HG03064 (cell line): ENCODE measurements around the gene RNF224.

Source experiments
- ATAC-seq: cut with Tn5 transposase; IDR thresholded peaks from one replicate; pipeline ENCODE4 v1.9.1; 2021; ENCODE audit warnings: low read depth; ENCODE audit not compliant: unreplicated experiment

RNF224 gene

DNA sequence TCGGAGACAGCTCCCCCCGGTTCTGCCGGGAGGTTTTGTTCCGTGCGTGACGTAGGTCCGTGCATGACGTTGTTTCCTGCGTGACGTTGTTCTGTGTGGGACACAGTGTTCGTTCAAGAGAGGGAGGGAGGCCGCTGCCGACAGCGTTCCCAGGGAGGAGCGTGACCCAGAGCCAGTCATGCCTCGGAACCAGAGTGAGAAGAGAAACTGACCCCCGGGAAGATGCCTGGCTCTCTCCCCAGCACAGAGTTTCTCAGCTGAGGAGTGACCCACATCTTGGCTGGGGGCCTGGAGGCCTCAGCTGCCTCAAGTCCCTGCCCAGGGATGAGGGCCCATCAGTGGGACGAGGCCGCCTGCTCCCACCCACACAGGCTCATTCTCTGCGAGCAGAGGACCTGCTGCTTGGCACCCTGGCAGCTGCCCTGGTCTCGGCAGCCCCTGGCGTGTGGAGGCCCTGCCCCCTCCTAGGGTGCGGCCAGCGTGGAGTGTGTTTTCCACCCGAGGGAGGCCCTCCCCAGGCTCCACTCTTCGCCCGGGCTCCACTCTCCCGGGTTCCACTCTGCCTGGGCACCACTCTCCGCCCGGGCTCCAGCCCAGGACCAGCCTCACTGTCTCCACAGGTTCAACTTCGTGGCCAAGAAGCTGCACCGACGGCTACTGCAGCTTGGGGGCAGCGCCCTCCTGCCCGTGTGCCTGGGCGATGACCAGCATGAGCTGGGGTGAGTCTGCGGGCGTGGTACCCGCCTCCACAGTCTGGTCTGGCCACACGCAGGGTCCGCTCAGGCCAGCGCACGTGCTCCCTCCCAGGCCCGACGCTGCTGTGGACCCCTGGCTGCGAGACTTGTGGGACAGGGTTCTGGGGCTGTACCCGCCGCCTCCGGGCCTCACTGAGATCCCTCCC, 13.9 kb upstream of the RNF224 start:
- no peak for ATAC-seq

DNA sequence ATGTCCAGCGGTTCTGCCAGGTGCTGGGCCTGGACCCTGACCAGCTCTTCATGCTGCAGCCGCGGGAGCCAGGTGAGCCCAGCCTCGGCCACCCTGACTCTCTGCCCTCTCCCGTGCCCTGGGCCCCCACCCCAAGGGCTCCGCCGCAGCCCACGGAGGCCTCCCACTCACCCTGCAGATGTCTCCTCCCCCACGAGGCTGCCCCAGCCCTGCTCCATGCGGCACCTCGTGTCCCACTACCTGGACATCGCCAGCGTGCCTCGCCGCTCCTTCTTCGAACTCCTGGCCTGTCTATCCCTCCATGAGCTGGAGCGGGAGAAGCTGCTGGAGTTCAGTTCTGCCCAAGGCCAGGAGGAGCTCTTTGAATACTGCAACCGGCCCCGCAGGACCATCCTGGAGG, 12.7 kb upstream of the RNF224 start:
- ATAC-seq = no peak

DNA sequence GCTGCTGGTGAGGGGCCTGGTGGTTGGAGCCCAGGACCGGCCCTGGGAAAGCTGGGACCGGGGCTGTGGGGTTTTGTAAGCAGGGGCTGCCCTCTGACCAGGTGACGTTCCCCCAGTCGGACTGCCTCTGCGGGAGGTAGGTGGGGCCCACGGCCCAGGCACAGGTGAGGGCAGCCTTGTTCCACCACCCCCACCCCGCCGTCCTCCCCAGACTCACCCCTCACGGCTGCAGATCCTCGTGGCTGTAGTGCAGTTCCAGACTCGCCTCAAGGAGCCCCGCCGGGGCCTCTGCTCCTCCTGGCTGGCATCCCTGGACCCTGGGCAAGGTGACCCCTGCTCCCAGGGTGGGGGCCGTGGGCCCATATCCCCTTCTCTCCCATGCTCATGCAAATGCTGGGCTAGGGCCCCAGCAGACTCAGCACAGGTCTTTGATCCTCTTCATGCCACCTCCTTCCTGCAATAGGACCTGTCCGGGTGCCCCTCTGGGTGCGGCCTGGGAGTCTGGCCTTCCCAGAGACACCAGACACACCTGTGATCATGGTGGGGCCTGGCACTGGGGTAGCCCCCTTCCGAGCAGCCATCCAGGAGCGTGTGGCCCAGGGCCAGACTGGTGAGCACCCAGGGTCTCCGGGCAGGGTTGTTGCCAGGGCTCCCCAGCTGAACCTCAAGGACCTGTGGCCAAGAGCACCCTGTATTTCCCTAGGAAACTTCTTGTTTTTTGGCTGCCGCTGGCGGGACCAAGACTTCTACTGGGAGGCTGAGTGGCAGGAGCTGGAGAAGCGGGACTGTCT, 11.9 kb upstream of the RNF224 start:
- no peak for ATAC-seq

DNA sequence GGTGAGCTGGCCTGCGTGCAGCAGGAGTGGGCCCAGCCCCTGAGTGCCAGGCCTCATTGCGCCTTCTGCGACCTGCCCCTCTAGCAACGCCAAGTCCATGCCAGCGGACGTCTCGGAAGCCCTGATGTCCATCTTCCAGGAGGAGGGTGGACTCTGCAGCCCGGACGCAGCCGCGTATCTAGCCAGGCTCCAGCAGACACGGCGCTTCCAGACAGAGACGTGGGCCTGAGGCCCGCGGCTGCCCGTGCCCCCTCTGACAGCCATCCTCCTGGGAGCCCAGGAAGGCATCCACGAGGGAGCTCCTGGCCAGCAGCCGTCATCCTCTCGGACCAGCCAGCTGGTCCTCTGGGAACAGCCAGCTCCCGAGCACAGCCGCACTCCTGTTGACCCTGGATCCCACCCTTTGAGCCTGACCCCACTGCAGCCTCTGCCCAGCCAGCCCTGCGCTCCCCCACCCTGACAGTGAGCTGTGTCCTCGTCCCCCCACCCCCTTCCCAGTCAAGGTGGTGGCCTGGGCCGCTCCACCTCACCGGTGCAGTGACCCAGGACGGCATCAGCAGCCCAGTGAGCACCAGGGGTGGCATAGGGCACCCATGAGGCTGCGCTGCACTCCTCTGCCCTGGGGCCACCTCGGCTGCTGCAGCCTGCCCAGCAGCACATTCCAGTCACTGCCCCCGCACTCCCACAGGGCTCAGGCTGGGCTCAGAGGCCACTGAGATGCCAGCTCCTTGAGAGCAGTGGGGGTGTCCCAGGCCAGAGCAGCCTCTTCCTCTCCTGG, 10.9 kb upstream of the RNF224 start:
- ATAC-seq = no peak

DNA sequence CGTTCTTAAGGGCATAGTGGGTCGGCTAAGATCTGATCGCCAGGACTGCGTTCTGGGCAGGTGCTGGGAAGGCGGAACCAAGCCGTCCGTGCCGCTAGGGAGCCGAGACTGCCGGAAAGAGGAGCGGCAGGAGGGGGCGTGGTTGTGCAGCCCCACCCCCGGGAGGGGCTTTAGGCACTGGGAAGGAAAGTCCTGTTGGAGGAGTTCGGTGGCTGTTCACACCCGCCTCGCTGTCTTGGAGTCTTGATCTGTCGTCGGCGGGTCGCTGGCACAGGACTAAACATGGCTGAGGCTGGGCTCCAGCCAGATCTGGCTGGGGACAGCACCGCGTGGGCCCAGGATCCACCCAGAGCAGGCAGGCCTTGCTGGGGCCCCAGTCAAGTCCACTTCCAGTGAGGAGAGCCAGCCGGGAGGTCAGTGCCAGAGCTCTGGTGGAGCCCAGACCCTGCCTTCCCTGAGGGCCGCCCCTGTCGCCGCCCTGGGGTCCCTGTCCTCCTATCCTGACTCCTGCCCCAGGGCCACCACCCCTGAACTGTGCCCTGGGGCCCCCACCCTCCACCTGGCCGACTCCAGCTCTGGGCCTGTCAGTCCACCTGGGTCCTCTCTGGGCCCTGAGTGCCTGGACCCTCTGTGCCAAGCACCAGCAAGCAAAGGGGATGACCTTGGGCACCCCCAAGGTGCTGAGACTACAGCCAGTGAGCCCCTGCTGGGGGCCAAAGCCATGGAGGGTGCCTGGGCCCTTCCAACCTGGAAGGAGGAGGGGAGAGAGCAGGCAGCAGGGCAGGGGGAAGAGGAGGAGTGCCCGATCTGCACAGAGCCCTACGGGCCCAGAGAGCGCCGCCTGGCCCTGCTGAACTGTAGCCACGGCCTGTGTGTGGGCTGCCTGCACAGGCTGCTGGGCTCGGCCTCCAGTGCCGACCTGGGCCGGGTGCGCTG, 9.8 kb upstream of the RNF224 start:
- ATAC-seq = no peak

DNA sequence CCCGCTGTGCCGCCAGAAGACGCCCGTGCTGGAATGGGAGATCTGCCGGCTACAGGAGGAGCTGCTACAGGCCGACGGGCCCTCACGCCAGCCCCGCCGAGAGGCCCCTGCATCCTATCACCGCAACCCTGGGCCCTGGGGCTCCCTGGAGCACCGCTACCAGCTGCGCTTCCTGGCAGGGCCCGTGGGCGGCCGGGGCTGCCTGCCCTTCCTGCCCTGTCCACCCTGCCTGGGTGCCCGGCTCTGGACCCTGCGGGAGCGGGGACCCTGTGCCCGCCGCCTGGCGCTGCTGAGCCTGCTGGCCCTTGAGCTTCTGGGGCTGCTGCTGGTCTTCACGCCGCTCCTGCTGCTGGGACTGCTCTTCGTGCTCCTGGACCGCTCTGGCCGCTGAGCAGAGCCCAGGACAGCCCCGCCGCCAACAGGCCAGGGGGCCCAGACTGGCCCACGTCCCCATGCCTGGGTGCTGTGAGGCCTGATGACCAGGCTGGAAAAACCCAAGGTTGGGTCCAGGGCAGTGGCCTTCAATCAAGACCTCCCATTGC, 9.0 kb upstream of the RNF224 start:
- no peak for ATAC-seq

DNA sequence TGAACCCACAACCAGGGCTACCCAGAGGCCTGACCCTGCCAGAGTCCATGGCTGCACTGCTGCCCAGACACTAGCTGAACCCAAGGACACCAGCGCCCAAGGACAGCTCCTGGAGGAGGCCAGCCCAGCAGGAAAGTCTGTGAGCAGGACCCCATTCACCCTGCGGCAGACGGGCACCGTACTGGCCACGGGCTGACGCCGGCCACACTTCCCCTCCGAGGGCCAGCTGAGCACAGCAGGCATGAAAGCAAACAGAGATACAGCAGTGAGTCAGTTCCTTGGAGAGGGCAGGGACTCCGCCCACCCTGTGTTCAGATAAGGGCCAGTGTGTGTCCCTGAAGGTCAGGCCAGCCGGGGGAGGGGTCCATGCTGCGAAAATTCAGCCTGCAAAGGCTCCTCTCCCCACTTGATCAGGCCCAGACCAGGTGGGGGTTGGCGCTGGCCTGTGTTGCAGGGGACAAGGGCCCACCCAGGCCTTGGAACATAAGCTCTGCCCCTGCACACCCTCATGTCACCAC, 8.5 kb upstream of the RNF224 start:
- ATAC-seq = no peak

DNA sequence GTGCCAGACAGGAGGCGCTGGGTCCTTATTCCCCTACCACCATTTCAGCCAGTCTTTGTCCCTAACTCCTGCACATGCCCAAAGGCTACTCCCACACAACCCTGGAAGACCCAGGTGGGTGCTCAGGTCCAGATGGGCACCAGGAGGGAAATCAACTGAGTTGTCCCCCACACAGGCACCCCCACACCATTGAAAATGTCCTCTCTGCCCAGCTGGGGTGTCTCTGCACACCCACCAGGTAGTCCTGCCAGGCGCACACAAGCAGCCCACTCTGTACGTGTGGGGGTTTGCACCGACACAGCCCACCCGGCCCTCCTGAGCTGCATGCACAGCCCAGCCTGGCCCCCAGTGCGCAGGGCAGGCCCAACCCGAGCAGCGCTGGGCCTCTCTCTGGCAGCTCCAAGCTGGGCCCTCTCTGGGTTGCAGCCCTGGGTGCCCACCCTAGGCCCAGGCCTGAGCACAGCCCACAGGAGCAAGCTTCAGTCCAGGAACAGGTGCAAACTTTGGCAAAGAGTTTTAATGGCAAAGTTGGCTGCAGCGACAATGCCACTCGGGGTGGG, 7.5 kb upstream of the RNF224 start:
- no peak for ATAC-seq

DNA sequence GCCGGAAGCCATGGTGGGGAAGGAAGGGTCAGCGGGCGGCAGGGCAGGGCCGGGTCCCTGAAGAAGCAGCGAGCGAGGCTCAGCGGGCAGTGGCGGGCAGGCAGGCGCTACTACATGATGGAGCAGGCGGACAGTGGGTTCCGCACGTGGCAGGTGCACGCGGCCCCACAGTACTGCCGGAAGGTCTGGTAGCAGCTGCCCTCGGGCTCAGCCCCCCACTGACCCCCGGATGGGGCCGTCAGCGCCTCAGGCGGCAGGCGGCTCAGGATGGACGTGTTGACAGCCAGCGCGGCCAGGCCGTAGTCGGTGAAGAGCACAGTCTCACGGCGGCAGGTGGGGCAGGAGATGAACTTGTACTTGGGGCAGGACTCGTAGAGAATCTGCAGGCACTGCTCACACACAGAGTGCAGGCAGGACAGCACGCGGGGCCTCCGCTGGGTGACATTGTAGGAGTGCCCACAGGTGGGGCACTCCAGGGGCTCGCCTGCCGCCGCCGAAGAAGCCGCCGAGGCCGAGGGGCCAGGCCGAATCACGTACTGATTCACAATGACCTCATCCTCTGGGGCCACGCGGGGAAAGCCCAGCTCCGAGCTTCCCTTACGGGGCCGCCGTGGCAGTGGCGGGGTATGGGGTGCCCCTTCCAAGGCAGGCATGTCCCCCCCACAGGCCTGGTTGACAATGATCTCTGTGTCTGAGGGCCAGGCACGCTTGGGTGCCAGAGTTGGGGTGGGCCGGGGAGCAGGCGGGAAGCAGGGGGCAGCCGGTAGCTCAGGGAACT, 6.8 kb upstream of the RNF224 start:
- ATAC-seq = no peak

DNA sequence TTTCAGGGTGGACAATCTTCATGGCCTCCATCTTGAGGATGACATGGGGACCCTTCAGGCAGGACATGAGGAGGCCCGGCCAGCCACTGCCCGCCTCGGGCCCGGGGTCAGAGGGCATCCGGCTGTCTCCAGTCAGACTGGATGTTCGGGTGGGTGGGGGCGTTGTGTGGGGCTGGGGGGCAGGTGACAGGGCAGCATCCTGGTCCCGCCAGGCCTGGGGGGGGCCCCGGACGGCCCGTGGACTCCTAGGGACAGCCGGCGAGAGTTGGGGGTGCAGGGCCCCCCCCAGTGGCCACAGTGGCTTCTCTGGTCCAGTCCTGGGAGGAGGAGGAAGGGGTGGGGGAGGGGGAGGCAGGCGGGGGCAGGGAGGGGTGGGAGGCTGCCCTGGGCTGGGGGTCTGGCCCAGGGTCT, 6.2 kb upstream of the RNF224 start:
- ATAC-seq = no peak

DNA sequence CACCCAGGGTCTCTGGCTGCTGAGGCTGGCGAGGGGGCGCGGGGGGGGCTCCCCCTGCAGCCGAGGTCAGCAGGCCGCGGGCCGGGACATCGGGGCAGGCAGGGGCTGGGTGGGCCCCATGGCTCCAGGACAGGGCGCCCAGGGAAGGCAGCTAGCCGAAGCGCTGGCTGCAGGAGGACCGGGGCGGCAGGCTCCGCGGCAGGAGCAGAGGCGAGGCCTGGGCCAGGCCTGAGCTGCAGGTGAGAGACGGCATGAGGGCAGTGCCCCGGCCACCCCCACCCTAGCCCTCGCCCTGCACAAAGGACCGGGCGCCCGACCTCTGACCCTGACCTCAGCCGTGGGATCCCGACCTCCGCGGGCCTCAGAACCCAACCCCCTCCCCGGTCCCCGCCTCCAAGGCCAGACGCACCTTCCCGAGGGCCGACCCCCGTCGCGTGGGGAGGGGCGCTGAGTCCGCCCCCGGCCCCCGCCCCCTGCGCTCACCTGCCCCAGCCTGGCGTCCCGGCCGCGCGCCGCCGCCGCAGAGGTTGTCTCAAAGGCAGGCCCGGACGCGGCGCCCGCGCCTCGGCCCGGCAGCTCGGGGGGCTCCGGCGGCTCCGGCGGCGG, 5.7 kb upstream of the RNF224 start:
- ATAC-seq = no peak

DNA sequence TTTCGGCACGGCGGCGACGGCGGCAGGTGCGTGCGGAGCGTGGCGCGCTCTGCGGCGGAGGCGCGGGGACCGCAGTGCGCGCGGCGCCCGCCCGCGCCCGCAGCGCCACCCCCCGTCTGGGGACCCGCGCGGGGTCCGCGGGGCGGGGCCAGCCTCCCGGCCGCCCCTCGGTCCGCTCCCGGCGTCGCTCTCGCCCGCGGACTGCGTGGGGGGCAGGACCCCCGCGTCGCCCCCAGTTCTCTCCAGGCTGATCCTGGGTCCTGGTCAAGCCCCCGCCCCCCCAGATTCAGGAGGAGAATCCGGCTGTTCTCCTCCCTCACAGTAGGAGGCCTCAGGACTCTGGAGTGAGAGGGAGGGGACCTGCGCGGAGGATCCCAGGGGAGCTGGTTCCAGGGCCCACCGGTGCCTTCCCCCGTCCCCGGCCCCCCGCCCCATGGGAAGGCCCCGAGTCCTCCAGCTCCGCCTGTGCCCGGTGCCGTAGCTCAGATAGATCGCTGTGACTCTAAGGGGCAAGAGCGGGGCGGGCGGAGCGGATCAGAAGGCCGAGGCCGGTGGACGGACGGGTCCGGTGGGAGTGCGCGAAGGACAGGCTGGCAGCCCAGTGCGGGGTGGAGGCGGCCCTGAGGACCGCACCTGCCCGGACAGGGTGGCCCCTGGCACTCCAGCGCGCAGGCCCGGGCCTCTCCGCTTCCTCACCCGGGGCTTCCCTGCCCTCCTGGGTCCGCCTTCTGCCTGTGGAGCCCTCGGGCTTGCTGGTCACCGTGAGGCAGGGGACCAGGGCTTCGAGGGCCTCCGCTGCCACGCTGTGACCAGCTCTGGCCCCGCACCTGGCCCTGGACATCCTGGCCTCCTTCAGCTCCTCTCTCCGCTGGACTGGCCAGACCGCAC, 4.9 kb upstream of the RNF224 start, which contains the start of gene RNF208:
Gene RNF208 (minus strand): TSS at position 51 of the 888 bp plus-strand sequence. CDS start 1,028 bp downstream, outside the sequence.
- peak; percentile 4 for ATAC-seq

DNA sequence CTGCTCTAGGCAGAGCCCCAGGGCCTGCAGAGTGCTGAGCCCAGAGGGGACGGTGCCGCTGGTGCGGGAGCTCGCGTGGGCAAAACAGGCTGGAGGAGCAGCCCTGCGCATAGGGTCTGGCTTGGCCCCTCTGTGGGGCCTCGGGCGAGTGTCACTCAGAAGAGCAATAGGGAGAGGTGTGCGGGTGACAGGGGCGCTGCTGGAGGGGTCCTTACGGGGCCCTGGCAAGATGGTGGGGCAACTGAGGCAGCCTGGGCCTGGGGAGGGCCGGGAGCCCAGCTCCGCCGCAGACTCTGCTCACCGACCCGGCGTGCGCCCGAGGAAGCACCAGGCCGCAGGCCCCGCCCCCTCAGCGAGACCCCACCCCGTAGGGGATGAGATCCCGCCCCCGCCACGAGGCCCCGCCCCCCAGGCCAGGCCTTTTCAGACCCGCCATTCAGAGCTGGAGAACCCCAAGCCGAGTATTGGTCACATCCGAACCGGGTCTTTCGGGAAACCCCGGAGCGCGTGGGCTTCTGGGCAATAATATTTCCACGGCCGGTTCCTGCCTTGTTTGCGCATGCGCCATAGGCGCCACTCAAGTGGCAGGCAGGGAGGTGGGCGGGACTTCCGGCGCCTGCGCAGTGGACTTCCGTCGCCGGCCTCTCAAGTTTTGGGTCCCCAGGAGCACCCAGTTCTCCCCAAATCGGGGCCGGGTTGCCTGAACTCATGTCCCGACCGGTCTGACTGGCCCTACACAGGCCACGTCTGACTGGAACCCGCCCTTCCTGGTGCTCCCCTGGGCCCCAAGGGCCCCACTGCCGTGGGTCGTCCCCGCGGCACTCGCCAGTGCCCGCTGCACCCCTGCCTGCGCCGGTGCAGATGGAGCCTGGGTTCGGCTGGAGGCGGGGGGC, 4.0 kb upstream of the RNF224 start:
- ATAC-seq = peak; percentile 60

DNA sequence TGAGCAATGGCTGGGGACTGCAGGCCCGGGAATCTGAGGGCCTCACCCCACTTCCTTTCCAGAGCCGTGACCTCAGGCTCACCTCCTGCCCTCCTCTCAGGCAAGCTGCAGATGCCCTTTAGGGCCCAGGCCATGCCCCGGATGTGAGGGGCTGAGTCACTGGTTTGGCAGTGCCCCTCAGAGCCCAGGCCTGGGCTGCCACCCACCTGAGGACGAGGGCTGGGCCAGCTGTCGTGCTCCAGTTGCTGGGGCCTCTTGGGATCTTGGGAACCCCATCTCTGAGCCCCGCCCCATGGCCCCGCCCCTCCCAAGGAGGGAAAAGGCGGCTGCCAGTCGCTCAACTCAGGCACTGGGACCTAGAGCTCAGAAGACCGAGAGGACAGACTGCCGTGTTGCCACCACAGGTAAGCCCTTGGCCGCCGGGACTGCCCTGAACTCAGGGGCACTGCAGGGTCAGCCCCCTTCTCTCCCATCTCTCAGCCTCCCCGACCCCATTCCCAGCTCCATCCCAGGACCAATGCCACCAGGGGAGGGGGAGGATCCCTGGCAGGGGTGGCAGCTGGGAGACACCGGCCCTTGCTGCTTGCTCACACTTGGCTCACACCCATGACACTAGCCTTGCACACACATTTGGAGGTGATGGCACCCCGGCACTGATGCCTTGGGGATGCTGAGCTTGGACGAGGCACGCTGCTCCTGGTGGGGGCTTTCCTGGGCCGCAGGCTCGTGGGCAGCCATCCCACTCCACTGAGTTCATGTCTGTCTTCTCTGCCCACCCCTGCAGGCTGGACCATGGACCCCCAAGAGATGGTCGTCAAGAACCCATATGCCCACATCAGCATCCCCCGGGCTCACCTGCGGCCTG, 2.2 kb upstream of the RNF224 start, which contains the start of gene CYSRT1:
Gene CYSRT1 (plus strand): TSS at position 345 of the 865 bp plus-strand sequence. CDS start 448 bp downstream, at position 793.
- ATAC-seq = no peak
